Femur (tissue), 1 donor: ENCODE data around the gene PDCD1.
"Not testable (repeated sequence)": the region's sequence is repeated elsewhere in the genome, so short reads cannot be mapped to it uniquely, and the experiment has no call there.

Experiments used
- DNase-seq: peaks from one replicate; pipeline ENCODE4 v3.0.0-alpha.2; 2017

PDCD1 gene

DNA sequence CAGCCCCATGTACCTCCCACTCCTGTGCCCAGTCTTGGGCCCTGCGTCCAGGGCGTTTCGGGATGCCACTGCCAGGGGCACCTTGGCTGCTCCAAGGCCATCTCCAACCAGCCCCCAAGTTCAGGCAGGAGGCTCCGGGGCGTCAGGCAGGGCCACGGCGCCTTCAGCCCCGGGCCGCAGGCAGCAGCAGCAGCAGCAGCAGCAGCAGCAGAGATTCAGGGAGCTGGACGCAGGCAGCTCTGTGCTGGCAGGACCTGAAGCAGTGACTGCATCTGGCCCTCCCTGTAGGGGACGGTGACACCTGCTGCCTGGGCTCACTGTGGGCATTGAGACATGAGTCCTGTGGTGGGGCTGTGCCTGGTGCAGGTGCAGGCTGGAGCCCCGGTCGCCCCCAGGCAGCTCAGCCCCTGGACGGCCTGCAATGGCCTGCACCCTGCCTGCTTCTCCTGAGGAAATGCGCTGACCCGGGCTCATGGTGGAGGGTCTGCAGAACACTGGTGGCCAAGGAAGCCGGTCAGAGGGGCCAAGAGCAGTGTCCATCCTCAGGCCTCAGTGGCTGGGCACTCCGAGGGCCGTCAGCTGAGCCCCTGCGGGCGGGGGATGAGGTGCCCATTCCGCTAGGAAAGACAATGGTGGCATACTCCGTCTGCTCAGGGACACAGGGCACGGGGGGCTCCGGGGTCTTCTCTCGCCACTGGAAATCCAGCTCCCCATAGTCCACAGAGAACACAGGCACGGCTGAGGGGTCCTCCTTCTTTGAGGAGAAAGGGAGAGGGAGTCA is 8.0 kb downstream of the PDCD1 start:
- peak; percentile 13 for DNase-seq

DNA sequence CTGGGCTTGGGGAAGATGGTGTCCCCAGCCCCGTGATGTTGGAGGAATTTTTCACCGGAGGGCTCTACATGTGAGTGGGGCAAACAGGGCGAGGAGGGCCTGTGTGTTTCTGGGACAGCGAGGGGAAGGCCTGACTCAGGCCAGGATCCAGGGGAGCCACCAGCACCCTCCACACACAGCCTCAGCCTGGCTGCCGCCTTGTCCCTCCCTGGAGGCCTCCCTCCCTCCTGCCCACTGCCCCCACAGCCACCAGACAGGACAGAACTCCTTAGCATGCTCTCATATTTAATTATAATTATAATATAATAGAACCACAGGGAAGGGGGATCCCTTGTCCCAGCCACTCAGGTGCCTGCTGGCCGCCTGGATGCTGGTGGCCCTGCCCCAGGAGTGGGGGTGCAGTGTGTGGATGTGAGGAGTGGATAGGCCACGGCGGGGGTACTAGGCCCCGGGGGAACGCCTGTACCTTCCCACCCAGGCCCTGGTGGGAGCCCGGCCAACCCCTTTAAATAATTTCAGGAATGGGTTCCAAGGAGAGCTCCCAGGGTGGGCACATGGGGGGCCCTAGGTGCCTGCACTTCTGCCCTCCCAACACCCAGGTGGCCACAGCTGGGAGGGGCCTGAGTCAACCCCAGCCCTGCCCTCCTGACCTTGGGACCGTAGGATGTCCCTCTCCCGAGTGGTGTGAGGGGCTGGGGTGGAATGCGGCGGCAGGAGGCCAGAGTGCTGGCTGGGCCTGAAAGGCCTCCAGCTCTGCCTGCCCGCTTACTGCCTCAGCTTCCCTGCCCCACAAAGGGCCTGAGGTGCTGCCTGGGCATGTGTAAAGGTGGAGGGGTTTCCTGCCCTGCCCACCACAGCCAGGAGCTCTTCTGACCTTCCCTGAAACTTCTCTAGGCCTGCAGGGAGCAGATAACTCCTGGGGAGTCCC is 8.8 kb downstream of the PDCD1 start:
- DNase-seq = peak; percentile 11

DNA sequence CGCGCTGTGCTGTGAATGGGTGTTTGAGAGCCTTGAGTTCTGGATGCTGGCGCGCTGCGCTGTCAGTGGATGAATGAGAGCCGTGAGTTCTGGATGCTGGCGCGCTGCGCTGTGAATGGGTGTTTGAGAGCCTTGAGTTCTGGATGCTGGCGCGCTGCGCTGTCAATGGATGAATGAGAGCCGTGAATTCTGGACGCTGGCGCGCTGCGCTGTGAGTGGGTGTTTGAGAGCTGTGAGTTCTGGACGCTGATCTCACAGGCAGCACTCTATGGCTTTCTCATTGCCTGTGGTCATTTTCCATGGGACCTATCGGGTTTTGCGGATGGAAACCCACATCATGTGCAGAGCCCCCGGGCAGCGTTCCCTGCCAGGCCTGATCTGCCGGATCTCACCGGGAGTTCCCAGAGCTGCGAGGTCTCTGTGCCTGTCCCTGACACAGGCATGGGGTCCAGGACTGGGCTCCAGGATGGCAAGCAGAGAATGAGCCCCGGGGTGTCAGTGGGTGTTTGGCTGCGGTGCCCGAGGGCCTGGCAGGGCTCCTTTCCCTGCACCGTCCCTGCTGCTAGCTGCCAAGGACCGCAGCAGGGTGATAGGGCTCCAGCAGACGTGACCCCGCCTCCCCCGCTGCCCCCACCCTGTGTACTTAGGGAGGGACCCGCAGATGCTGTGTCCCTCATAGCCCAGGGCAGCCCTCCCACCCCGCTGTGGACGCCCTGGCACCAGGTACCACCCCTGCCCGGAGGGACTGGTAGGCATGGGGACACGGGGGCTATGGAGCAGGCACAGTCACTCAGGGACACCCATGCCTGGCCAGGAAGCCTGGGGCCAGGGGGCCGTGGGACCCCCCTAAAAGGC is 9.7 kb downstream of the PDCD1 start:
- DNase-seq = peak; percentile 16

DNA sequence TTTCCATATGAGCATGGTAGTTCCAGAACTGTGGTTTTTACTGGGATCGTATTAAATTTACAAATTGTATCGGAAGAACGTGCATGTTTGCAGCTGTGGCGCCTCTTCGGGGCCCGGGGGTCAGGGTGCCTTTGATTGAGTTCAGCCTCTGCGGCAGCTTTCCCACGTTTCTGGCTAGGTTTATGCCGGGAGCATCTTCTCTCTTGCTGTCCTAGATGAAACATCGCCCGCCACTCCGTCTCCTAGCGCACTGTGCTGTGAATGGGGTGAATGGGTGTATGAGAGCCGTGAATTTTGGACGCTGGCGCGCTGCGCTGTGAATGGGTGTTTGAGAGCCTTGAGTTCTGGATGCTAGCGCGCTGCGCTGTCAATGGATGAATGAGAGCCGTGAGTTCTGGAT is 12.3 kb downstream of the PDCD1 start:
- peak; percentile 11 for DNase-seq

DNA sequence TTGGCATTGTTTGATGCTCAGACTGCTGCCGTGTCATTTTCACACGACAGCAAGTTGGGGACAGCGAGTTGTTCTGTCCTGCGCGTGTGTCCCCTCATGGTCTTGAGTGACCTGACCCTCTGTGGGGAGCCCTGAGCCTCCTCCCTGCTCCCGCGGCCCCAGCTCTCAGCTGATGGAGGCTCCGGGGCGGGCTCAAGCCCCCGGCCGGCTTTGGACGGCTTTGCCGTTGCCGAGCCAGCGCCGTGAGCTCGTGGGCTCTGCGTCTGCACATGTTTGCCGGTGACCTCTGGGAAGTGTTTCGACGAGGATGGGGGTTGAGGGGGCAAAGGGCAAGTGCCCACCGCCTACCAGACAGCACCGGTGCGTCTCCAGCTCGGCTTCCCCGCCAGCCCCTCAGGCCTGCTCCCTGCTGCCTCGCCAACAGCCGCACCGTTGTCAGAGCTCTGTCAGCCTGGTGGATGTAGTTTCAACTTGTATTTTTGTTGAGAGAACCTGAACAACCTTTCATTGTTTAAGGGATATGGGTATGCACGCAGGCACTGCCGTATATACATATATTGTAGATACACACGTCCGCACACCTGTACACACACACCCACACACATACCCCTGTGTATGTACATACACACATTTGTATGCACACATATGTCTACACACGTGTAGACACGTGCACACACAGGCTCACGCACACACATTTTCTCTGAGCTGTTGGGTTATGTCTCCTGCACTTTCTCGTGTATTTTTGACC is 13.7 kb downstream of the PDCD1 start:
- peak; percentile 28 for DNase-seq

DNA sequence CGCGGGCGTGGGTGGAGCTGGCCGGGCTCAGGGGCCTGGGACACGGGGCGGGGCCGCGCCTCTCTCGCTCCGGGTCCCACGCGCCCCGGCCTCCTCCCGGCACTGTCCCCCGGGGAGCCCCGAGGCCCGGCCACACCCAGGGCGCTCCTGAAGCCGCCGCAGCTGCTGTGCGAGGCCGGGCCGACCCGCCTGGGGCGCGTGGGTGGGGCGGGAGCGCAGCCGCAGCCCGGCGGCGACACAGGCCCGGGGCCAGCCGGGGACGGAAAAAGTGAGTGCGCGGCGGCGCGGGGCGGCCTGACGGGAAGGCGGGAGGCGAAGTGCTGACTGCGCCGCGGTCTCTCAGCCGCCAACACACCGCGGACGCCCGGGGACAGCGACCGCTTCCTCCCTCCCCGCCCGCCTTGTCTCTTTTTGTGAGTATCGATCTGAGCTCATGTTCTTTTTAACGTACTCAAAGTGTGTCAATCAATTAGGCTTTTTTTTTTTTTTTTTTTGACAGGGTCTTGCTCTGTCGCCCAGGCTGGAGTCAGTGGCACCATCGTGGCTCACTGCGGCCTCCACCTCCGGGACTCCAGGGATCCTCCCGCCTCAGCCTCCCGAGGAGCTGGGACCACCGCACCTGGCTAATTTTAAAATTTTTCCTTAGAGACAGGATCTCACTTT is 14.5 kb downstream of the PDCD1 start:
- peak; percentile 89 for DNase-seq

DNA sequence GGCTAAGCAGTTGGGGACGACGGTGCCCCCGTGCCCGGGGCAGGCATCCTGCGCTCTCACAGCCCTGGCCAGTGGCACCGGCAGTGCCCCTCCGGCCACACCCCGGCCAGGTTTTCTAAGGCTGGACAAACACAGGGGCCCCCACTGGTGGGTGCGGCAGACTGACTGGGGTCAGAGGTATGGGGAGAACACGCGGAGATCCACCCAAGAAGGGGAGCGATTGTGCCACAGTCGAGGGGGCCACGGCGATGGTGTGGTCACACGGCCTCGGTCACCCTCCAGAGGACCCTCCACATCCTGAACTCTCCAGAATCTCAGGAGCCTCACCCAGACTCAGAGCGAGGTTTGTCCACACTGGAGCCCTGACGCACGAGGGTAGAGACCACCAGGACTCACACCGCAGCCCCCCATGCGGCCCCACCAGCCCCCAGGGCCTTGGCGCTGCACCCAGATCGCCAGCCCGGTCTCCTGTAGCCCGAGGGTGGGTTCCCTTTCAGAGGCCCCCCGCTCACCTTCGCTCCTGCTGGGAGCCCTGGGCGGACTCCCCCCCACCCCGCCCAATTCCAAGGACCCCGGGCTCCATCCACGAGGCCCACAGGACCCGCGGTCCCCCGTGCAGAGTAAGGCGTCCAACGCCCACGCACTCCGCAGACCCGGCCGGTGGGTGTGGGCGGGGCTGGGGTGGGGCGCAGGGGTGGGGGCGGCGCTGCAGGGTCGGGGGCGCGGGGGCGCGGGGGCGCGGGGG is 15.2 kb downstream of the PDCD1 start:
- peak; percentile 24 for DNase-seq

DNA sequence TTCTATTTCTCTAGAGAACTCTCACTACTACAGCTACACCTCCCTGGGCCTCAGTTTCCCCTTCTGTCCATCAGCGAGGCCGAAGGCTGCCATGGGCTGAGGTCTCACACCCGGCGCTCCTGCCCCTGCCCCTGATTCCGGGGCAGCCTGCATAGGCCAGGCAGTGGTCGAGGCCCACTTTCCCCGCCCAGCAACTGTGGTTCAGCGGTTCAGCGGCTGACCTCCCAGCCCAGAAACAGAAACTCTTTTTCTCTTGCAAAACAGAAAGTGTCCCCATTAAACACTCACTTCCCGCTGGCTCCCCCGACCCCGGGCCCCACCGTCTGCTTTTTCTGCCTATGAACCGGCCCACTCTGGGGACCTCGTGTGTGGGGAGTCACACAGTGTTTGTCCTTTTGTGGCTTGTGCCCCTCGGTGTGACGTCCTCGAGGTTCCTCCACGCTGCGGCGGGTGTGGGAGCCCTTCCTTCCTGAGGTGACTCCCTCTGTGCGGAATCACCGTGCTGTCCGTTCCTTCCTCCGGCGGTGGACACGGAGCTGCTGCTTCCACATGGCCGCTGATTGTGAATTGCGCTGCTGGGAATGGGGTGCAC is 16.0 kb downstream of the PDCD1 start:
- peak; percentile 57 for DNase-seq

DNA sequence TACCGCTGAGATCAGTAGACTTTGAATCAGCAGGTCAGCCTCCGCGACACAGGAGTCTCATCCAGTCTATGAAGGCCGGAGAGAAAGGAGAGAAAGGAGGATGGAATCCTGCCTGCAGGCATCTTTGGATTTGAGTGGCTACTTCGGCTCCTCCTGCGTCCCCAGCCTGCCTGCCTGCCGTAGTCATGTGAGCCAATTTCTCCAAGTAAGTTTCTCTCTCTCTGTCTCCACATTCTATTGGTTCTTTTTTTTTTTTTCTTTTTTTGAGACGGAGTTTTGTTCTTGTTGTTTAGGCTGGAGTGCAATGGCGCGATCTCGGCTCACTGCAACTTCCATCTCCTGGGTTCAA is 16.7 kb downstream of the PDCD1 start:
- DNase-seq = peak; percentile 15

DNA sequence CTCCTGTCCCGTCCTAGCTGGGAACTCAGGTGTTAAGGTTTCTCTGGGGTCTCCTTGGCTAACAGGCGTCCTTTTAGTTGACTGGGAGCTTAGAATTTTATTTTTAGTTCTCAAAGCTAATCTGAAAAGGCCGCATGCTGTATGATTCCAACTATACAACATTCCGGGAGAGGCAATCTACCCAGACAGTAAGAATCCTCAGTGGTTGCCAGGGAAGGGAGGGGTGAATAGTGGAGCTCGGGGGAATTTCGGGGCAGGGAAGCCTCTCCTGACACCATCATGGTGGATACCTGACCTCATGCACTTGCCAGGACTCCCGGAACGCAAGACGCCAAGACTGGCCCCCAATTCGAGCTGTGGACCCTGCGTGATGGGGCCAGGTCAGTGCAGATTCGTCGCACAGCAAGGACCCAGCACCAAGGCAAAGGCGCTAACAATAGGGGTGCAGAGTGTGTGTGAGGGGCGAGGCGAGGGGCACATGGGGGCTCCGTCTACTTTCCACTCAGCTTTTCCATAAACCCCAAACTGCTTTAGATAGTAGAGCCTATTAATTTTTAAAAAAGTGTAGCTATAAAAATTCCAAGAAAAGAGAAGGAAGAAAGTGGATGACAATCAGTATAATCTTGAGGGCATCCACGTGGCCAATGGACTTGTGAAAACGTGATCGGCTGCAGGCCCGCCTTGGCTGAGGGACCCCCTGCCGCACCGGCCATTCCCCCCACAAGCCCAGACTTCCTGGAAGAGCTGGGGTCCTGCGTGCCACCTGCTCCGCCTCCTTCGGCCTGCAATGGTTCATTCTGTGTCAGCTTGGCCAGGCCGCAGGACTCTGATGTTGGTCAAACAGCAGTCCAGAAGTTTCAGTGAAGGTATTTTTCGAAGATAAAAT is 17.3 kb downstream of the PDCD1 start:
- peak; percentile 17 for DNase-seq

DNA sequence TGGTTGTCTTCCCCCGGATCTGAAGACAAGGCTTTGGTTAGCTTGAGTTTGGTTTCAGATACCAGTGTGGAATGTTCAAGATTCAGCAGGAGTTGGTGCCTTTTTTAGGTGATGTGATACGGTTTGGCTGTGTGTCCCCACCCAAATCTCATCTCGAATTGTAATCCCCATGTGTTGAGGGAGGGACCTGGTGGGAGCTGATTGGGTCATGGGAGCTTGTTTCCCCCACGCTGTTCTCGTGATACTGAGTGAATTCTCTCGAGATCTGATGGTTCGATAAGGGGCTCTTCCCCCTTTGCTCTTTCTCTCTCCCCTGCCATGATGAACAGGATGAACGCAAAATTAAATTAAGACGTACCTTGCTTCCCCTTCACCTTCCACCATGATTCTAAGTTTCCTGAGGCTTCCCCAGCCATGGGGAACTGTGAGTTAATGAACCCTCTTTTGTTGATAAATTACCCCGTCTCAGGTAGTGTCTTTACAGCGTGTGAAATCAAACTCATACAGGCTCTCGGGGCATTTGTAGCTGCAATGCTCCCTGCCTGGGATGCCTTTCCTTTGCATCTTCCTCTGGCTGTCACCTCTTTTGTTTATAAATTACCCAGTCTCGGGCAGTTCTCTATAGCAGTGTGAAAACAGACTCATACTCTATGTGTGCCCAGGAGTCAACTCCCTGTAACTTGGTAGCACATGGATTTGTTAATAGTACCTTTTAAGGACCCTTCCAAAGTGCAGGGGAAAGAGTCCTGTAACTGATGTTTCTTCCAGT is 21.3 kb downstream of the PDCD1 start:
- DNase-seq = no peak

DNA sequence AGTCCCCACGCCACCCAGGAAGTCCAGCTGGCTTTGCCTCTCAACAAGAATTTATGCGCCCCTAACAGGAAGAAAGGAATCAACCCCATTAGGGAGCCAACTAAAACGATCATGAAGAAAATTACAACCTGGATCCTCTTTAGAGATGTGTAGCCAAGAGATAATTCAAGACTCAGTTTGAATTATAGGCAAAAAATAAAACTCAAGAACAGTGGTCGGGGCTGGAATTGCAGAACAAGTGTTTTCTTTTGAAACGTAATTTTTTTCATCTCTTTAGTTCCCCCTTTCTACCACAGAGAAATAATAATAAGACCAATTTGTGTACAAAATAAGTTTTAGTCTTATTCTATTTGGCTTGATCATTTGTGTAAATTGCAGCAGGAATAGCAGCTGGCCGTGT is 22.4 kb downstream of the PDCD1 start:
- no peak for DNase-seq

DNA sequence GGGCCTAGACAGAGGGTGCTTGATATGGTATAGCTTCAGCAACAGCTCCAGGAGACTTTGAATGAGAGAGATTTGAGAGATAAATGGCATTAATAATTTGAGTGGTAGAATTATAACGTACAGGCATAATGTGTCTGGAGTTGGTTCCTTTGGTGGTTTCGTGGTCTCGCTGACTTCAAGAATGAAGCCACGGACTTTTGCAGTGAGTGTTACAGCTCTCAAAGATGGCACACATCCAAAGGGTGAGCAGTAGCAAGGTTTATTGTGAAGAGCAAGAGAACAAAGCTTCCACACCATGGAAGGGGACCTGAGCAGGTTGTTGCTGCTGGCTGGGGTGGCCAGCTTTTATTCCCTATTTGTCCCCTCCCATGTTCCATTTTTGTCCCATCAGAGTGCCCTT is 23.1 kb downstream of the PDCD1 start:
- DNase-seq = no peak

DNA sequence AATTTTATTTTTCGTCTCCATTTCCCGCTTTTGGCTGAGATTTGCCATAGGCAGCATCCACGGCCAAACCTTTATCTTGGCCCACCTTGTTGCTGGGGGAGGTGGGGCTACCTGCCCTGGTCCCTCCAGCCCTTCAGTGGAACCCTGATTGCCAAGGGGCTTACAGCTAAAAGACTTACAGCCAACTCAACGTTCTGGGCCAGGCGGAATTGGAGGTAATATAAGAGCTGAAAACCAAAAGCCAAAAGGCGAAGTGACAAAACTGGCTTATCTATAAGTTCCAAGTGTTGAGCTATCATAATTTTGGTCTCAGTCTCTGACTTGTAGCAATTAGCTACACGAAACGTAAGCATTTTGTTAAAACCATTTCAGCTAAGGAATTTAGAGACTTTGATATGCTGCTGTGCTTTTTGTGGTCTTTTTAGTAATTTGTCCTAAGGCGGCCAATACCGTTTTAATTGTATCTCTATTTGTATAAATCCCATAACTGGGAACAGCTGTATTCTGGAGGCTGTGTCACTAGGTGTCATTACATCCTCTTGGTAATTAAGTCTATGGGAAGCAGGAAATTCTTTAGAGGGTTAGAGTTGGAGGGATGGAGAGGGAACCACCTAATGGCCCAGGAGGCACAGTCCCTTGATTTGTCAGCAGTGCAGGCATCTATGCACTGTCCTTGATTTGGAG is 24.0 kb downstream of the PDCD1 start:
- no peak for DNase-seq

DNA sequence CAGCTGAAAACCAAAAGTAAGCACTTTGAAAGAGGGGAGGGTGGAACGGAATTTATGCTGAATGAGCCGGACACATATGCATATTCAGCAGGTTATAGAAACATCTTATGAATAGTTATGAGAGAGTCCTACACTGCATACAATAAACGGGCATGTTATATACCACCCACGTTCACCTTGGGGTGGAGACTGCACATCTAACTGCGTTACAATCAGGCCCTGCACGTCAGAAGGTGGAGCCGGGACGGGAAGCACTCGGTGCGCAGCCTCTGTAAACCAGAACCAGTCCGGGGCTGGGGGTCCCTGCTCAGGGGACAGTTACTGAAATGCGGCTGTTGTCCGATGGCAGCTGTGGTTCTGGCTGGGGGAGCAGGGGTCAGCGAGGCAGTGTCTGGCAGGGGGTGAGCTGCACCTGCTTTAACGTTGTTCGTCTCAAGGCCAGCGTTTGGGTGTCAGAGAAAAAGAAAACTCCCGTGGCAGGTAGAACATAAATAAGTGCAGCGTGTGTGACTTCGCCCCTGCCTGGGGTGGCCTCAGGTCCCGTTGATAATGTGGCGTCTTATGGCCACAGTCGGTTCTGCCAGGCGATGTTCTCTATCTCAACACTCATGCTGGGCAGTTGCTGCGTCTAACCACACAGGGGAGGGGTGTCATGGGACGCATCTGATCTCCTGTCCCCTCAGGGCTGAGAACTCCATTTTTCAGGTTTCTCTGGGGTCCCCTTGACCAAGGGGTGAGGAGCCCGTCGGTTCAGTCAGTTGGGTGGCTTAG is 24.8 kb downstream of the PDCD1 start:
- DNase-seq = not testable (repeated sequence)

DNA sequence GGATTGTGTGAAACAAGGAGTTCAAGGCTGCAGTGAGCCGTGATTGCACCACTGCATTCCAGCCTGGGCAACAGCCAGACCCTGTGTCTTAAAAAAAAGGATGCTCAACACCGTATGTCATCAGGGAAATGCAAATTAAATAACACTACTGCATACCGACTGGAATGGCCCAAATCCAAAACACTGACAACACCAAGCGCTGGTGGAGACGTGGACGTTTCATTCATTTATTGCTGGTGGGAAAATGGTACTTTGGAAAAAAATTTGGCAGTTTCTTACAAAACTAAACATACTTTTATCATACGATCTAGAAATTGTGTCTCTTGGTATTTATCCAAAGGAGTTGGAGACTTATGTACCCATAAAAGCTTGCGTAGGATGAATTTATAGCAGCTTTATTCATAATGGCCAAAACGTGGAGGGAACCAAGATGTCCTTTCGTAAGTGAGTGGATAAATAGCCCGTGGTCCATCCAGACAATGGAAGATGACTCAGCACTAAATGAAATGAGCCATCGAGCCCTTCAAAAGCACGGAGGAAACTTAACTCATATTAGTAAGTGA is 25.5 kb downstream of the PDCD1 start:
- no peak for DNase-seq

DNA sequence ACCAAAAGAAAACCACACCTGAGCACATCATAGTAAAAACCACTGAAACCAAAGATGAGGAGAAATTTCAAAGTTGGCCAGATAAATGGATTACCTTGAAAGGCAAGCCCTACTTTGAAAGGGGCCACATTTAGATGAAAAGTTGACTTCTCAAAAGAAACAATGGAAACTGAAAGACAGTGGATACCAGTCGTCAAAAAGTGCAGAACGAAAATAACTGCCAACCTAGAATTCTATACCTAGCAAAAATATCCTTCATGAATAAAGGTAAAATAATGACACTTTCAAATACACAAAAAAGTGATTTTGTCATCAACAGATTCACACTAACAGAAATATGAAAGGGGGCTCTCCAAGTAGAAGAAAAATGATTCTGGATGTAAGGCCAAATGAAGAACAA is 31.3 kb downstream of the PDCD1 start:
- no peak for DNase-seq
